Upper lobe of left lung (tissue), 4 donors: ENCODE results near the gene PATJ.
A peak's percentile ranks its signal among the peaks of the same experiment; 100 is the strongest.

Experiments used
- CTCF ChIP-seq, 6 experiments: fragments of 450-650 bp in 4 of 6; fragments of 200-600 bp in 2 of 6; sonication (generic) in 2 of 6; IDR thresholded peaks; one replicate each; pipeline ENCODE4 v1.5.1; 2016 to 2019; ENCODE audit warnings: antibody characterized with exemption in 6 of 6
- EP300 ChIP-seq, 4 donors: sonication (generic); formaldehyde crosslinking; IDR thresholded peaks; one replicate each; pipeline ENCODE4 v1.5.1; 2017; ENCODE audit warnings: antibody characterized with exemption in 4 of 4, control low read depth in 2 of 4
- POLR2A ChIP-seq, 4 donors: fragments of 450-650 bp; IDR thresholded peaks; one replicate each; pipeline ENCODE4 v1.5.1; 2016 to 2017; ENCODE audit warnings: antibody characterized with exemption in 4 of 4, mild to moderate bottlenecking in 2 of 4
- POLR2AphosphoS5 ChIP-seq, 2 donors: sonication (generic); formaldehyde crosslinking; IDR thresholded peaks; one replicate each; pipeline ENCODE4 v1.5.1; 2017; ENCODE audit warnings: antibody characterized with exemption in 2 of 2

DNA sequence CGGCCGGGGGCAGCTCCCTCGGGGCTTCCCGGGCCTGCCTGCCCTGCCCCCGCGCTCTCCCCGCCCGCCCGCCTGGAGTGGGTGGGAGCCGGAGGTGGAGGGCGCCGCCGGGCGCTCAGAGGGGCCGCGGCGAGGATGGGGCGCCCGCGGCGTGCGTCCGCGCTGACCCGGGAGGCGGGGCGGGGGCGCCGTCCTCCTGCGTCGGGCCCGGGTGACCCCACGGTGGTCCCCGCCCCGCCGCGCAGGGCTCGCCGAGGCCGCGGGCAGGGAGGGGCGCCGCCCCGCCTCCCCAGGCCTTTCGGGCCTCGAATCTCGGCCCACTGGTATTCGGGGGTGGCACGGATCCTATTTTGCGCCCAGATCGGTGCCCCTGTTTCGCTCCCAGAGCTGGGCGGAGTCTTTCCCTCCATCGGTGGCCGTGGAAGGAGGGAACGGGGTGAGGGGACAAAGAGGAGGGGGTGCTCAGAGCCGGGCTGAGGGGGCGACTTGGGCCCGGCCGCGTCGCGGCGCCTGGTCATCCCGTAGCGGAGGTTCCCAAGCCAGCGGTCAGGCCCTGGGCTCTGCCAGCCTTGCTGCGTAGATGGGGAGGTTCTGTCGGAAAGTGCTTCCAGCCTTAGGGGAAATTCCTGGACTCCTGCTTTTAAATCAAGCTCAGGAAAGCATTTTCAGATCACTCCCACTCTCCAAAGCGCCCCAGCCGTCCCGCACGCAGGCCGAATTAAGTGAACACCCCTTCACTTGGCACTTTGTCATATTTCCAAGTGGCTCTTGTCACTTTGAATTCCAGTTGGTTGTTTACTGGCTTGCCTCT, 545 bp downstream of the PATJ start:
- TF ChIP-seq CTCF (IDR thresholded peaks at IDR 0.05) (peak in 1 of 6 experiments; percentile 16), POLR2AphosphoS5 (IDR thresholded peaks at IDR 0.05) (no peak), POLR2A (IDR thresholded peaks at IDR 0.05) (peak in 2 of 4 donors; percentile 33 to 47), EP300 (IDR thresholded peaks at IDR 0.05) (no peak)
